Hematopoietic multipotent progenitor cell treated with erythropoietin and hydrocortisone succinate and interleukin-3 and kit ligand, for 17 days (in vitro differentiated cells): ENCODE data around the gene ZFYVE1.
"Not testable (repeated sequence)": the region's sequence is repeated elsewhere in the genome, so short reads cannot be mapped to it uniquely, and the experiment has no call there.

Source experiments
- DNase-seq: peaks from one replicate; pipeline ENCODE4 v3.0.0-alpha.2; 2015; ENCODE audit warnings: low spot score

The ZFYVE1 gene

DNA sequence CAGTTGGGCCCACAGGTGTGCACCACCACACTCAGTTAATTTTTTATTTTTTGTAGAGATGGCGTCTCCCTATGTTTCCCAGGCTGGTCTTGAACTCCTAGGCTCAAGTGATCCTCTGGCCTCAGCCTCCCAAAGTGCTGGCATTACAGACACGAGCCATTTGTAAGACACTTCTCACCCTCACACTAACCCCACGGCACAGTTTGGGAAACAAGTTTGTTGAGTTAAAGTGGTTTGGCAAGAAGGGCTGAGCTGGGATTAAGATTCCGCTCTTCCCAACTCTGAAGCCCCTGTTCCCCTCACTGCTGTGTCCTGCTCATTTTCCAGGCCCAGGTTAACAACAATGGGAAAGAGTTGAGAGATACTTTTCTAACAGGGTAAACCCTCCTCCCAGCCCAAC is 65.9 kb downstream of the ZFYVE1 start:
- not testable (repeated sequence) for DNase-seq

DNA sequence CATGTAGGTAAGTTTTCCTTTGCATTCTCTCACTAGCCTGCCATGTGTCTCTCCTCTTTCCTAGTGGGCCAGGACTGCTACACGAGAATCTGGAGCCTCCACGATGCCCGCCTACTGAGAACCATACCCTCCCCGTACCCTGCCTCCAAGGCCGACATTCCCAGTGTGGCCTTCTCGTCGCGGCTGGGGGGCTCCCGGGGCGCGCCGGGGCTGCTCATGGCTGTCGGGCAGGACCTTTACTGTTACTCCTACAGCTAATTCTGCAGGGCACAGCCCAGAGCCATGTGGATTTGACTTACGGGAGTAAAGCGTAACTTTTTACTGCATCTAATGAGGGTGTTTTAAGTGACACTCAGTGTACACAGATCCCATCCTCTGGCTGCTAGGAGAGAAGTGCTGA is 68.4 kb downstream of the ZFYVE1 start:
- DNase-seq, result no peak

DNA sequence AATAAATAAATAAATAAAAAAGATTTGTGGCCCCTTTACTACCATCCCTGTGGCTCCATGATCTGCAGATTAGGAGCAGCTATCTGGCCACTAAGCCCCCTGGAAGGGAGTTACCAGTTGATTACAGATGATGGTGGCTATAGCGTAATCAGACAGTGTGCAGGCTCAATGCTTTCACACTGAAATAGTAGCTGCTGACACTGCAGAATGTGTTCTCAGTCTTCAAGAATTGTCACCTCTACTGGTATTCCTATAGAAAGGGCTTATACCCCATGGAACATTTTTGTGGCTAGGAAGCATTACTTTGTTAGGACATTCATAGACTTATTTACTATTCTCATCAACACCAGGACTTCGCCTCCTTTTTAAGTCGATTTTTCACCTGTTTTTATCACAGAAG is 69.7 kb downstream of the ZFYVE1 start:
- DNase-seq, result no peak

DNA sequence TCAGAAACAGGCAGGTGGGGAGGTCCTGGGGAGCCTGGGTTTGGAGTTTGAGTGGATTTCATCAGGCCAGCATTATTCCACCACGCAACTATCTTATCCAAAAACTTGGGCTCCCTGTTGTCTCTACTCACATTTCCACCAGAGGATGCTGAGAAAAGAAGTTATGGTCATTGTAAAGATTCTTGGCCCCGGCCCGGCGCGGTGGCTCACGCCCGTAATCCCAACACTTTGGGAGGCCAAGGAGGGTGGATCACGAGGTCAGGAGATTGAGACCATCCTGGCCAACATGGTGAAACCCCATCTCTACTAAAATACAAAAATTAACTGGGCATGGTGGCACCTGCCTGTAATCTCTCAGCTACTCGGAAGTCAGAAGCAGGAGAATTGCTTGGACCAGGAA is 70.2 kb downstream of the ZFYVE1 start:
- DNase-seq, result not testable (repeated sequence)

DNA sequence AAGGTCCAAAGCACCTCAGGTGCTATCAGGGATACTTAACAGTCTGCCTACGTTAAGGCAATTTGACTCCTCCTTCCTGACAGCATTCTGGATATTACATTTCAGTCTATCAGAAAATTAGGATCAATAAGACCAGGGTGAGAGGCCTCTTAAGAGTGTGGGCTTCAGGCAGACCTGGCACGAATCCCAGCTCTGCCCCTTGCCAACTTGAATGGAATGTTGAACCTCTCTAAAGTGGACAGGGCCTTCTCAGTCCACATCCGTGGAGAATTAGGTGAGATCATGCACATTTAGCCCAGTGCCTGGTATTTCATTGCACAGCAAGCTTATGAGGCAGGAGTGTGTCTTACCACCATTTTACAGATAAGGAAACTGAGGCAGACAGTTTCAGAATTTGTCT is 74.7 kb downstream of the ZFYVE1 start:
- DNase-seq, result no peak

DNA sequence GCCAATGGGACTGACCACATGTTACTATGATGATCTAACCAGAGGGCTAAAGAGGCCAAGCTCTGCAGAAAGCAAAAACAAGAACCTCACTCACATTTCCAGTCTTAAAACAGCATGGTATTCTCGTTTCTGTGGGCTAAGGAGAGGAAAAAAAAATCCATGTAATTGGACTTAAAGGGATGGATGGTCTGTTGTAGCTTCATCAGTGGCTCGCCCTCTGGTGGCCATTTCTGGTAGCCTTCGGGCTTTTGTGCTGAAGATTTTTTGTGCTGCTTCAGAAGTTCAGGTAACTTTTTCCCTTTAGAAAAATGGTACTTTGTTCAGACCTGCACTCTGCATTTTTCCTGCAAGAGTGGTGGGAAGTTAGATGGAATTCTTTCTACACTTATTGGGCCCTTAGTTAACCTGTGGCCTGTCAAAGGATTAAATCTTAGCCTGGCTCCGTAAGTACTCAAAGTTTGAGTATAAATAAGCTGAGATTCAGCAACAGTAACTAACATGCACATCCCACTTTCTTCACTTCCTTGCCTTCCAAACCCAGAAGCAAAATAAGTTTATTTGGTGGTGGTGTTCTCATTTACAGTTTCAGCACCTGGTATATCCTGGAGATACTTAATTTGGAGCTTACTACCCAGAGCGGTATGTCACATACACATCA is 78.3 kb downstream of the ZFYVE1 start:
- peak; percentile 64 for DNase-seq

DNA sequence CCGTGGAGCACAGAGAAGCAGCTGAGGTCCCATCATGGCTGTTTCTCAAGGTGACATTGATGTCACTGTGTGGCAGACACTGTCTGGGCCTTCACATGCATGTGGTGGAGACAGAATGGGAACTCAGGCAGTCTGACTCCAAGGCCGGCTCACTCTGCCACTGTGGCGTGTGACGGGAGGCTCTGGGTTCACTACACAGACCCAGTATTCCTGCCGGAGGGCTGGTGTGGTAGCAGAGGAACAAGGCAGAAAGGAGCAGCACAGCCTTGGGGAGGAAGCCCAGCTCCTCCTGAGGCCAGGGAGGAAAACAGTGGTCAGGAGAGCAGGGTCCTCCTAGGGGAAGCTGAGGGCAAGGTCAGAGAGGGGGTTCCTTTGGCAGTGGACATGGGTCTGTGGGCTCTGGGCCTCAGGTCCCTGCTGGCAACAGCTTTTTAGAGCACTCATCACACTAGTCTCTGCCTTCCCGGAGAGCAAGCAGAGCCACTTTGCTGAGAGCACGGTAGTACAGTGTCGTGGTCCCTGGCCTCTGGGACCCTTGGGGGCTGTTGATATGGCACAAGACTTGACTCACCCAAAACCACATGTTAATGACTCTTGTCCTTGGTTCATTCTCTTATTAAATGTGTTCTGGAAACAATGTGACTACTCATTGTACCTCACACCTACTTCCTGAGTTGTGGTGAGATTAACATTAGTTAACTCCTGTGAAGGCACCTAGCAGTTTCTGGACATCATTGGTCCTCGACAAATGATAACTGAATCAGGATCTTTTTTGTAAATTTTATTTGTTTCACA is 79.3 kb downstream of the ZFYVE1 start:
- DNase-seq, result no peak

DNA sequence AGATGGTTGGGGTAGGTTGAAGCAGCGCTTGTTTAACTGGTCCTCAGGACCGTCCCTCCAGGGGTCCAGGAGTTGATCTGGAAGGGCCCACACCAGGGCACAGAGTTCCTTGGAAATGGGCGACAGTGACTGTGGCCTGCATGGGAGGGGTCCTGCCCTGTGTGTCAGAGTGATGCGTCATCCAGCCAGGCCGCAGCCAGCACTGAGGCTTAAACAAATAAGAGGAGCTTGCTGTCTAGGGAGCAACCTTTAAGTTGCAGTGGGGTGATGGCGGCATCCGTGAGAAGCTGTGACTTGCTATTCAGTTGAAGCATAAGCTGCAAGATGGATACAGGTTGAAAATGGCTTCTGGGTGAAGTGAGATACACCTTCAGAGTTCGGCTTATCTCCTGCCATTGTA is 80.4 kb downstream of the ZFYVE1 start:
- DNase-seq, result no peak

DNA sequence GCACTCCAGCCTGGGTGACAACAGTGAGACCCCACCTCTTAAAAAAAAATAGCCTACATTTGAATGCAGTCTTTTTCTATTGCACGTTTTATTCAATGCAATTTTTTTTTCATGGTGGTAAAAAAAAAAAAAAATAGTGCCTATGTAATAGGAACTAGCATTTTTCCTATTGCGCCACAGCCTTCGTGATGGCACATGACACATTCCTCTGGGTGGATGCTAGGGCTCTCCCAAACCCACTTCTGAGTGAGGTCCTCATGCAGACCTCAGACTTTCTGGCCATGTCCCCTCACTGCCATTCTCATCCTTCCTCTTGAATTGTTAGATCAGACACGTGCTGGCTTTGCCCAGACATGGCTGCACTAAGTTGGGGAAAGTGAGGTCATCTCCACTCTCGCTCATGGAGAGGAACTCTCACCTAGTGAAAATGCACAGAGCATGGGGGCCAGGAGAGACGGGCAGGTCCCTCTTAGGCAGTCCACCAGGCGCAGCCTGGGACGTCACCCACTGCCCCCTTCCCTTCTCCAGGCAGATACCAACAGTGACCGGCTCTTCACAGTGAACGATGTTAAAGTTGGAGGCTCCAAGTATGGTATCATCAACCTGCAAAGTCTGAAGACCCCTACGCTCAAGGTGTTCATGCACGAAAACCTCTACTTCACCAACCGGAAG is 81.4 kb downstream of the ZFYVE1 start:
- no peak for DNase-seq

DNA sequence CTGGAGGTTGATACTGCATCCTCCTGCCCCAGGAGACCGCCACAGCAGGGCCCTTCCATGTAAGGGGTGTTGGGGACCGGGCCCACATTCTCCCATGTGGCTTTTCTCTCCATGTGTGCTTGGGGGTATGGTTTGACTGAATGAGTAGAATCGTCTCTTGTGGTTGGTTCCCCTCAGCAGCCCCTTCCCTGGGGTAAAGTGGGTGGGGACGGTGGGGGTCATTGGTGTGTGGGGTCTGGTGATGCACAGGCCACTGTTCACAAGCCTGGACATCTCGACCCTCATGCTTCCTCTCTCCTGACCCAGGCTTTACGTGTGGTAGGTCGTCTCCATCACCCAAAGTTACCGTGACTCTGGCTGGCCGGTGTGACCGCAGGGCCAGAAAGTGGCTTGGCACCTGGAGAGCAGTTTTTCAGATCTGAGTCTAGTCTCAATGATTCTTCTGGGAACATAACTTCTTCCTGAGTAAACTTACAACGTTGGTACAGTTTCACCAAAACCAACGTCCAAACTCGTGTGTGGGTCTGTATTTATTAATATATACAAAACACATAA is 83.0 kb downstream of the ZFYVE1 start:
- no peak for DNase-seq

DNA sequence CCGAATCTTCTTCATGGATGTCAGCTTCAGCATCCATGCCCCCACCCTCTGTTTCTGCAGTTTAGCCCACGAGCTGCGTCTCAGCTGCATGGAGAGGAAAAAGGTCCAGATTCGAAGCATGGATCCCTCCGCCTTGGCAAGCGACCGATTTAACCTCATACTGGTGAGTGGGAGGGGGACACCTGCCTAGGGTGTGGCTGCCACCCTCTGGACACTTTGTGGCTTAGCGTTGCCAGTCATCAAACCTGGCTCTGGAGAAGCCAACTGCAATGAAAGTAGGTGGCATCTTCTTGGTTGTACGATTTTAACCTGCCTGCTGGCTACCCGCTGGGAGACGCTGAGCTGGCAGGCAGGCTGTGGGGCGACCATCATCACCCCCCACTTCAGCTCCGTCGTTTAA is 84.0 kb downstream of the ZFYVE1 start:
- no peak for DNase-seq

DNA sequence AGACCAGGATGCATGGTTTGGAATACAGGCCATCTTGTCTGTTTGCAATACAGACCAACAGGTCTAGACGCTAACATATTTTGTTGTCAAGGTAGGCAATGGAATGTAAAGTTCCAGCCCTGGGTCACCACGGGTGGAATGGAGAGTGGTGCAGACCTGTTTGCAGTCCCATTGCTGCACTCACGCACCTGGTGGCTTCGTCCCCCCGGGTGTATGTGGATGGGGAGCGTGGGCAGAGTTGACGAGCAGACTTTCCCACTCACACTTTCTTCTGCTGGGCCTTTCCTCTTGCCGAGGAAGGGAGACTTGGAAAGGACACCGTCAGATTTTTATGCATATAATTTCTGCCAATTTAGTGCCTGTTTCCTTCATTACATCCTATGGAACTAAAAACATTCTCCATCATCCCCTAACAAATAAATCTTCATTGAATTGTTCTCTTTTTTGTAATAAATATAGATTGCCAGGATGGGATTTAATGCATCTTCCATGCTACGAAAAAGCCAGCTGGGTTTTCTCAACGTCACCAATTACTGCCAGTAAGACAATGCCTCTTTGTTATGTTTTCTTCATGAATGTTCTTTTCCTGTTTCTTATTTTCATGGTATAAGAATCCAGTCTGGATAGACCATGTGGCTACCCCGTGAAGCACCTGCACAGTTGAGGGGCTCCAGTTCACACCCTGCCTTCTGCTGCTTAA is 85.5 kb downstream of the ZFYVE1 start:
- DNase-seq, result no peak

DNA sequence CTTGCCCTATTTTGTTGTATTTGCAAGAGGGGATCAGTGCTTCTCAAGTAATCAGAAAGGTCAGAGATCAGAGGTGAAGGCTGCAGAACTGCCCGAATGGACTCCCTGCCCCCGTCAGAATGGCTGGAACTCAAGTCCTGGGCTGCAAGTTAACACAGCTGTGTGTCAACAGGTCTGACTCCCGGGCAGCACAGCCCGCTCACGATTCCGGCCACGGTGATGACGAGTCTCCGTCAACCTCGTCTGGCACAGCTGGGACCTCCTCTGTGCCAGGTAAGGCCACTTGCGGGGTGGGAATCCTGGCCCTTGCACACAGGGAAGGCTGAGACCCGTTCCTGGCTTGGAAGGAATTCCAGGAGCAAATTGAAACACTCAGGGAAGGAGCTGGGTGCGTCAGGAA is 87.3 kb downstream of the ZFYVE1 start:
- no peak for DNase-seq

DNA sequence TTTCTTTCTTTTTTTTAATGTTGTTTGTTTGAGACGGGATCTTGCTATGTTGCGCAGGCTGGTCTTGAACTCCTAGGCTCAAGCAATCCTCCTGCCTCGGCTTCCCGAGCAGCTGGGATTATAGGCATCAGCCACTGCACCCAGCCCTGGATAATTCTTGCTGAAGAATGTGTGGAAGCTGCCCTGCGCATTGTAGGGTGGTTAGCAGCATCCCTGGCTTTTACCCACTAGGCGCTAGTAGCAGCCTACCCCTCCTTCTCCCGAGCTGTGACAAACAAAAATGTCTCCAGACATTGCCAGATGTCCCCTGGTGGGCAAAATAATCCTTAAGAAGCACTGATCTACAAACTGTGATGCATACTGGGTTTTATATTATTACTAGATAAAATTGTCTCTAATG is 94.0 kb downstream of the ZFYVE1 start:
- no peak for DNase-seq

DNA sequence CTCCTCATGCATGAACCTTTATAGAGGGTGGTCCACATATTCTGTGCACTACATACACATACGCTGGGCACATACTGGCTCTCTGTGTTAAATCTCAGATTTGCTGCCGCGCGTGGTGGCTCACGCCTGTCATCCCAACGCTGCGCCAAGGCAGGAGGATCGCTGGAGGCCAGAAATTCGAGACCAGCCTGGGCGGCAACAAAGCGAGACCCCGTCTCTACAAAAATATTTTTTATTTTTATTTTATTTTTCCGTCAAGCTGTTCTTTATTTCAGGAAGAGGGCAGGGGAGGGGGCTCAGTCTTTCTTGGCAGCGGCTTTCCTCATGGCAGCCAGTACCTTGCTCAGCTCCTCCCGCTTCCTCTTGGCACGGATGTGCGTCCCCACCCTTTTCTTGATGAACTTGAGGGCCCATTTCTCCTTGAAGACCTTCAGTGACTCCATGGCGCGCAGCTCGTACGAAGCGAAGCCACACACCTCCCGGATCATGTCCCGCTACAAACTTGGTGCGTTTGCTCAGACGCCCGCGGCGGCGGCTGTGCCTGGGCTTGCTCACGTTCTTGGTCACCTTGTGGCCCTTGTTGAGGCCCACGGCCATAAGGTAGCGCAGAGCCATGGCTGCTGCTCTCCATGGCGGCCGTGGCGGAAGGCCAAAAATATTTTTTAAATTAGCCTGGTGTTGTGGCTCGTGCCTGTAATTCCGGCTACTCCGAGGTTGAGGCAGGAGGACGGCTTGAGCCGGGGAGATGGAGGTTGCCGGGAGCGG is 97.4 kb downstream of the ZFYVE1 start:
- no peak for DNase-seq

DNA sequence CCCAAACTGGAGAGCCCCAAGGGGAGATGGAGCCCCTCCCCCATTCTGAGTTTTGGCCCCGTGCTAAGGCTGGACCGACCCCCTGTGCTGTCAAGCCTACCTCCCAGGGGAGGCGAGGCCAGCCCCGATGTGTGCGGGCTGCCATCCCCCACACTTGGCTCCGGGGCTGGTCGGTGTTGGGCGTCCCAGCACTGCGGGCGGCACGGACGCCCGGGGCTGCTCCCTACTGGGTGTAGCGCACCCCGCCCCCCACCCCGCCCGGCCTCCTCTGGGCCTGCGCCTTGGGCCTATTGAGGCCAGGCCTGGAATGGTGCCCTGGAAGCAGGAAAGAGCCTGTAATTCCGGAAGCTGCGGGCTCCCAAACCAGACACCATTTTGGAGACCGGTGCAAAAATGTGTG is 98.0 kb downstream of the ZFYVE1 start:
- DNase-seq, result no peak

DNA sequence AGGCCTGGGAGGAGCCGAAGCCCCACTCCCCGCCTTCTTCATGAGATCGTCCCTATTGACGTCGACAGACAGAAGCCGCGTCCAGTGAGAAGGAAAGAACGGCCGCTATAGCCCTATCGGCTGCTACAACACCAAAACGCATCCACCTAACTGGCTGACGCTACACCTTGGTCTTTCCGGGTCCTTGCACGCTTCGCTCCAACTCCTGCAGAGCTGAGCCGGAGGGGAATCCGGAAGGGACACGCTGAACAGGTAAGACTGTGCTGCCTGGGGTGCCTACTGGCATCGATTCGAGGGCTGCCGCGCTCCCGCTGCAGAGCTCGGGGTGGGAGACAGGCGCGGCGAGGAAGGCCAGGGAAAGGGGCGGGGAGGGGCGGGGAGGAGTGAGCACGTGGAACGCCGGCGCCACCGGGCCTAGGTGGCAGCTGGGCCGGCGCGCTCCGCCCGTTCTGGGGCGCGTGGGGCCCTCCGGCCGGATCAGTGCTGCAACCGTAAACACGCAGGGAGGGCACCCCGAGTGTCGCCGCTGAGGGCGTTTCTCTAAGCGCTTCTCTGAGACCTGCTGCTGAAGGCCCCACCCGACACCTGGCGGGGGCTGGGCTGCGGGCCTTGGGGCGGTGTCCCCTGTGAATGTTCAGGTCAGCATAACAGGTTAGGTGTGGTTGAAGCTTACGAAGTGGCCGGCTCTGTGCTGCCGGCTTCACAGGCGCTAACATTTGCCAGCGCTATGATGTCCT is 100.4 kb downstream of the ZFYVE1 start, which contains the start of gene DCAF4:
Gene DCAF4, plus strand, starts transcription at position 173 of the 737 bp plus-strand sequence. CDS start 11,515 bp downstream, outside the sequence.
- DNase-seq, result peak; percentile 79

DNA sequence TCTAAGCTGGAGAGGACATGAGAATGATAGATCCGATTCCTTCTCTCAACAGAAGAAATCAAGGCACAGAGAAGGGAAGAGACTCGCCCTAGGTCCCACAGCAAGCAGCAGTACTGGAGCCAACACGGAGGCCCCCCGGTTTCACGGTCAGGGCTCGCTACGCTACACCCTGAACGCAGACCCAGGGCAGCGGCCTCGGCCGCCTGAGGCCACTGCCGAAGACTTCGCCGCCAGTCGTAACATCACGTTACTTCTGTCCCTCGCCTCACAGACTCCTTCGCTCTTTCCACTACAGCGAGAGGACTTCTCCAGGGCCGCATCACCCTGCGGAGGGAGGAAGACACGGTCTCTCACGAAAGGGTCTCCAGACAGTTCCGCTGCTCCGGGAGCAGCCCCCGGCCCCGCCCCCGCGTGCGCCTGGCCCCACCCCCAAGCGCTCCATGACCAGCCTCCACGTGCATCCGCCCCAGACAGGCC is 101.1 kb downstream of the ZFYVE1 start:
- no peak for DNase-seq

DNA sequence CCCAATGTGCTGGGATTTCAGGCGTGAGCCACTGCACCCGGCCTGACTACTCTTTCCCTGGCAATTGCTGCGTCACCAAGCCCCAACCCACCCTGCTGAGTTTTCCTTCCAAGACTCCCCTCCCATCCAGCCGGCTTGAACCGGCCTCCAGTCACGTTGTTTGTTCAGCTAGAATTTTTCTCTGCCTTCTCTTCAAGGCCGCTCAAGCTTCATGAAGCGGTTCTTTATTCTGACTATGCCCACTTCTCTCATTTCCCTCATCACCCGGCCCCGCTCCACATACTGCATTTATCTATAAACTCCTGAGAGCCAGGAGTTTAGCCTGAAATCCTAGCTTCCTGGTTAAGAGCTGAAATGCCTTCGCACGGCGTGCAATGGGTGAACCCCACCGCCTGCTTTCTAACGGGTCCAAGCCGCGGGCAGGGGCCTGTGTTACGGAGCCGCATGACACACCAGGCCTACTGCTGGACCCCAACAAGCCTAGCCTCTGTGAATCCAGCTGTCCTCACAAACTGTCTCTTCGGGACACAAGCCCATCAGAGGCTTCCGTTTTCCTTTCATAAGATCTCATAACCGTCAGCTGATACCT is 101.6 kb downstream of the ZFYVE1 start:
- no peak for DNase-seq

DNA sequence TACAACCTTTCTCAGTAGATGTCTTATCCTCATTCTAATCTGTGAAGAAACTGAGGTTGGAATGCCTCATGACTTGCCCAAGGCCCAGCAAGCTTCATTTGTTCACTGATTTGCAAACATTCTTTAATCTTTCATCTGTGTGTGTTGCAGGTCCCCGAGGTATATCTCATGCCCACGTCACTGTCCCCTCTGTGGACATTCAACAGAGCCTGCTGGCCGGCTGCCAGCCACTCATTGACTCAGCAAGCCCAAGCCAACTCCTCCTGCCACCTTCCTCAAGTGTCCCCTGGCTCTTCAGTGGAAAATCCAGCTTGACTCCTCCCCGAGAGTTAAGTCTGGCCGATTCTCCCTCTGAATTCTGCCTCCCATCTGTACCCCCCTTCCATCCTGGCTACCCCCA is 102.6 kb downstream of the ZFYVE1 start:
- DNase-seq, result peak; percentile 30
